Suppressor macrophage treated with lipopolysaccharide for 4 hours (primary cell): ENCODE data around the gene SIRT7.

Source experiments
- DNase-seq: peaks from one replicate; pipeline ENCODE4 v3.0.0-alpha.2; 2020

The SIRT7 gene, protein sequence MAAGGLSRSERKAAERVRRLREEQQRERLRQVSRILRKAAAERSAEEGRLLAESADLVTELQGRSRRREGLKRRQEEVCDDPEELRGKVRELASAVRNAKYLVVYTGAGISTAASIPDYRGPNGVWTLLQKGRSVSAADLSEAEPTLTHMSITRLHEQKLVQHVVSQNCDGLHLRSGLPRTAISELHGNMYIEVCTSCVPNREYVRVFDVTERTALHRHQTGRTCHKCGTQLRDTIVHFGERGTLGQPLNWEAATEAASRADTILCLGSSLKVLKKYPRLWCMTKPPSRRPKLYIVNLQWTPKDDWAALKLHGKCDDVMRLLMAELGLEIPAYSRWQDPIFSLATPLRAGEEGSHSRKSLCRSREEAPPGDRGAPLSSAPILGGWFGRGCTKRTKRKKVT

DNA sequence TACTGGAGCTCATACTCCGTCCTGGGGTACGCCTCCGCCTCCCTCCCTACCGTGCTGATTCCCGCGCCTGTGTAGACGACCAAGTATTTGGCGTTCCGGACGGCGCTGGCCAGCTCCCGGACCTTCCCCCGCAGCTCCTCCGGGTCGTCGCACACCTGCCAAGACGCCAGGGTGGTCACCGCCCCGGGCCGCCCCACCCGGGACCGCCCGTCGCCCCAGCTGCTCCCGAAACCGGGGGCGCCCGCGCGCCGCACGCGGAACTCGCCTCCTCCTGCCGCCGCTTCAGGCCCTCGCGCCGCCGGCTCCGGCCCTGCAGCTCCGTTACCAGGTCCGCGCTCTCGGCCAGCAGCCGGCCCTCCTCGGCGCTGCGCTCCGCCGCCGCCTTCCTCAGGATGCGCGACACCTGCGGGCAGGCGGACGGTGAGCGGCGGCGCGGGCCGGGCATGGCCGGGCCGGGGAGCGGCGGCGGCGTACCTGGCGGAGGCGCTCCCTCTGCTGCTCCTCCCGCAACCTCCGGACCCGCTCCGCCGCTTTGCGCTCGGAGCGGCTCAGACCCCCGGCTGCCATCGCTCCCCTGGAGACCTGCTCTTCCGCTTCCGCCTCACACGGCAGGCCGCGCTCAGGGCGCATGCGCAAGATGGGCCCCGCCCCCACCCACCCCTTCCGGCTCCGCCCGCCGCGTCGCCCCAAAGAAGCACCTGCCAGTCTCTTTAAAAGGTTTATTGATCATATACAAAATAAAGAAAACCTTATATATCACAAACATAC is at the start of gene SIRT7:
Gene SIRT7, minus strand, starts transcription at position 612 of the 768 bp plus-strand sequence. Its CDS starts 45 bp downstream, at position 567.
- peak; percentile 92 for DNase-seq

DNA sequence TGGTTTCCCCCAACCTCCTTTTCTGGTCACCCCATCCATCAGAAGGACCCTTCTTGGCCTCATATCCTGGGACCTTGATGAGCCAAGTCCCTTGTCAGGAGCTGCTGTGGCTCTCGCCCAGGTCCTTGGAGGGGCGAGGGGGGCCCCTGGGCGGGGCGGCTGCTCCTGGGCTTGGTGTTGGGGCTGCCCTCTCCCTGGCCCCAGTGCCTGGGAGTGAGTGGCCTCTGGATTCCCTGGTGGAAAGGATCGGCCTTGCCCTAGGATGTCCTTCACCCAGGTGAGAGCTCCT is 49.2 kb upstream of the SIRT7 start:
- no peak for DNase-seq

DNA sequence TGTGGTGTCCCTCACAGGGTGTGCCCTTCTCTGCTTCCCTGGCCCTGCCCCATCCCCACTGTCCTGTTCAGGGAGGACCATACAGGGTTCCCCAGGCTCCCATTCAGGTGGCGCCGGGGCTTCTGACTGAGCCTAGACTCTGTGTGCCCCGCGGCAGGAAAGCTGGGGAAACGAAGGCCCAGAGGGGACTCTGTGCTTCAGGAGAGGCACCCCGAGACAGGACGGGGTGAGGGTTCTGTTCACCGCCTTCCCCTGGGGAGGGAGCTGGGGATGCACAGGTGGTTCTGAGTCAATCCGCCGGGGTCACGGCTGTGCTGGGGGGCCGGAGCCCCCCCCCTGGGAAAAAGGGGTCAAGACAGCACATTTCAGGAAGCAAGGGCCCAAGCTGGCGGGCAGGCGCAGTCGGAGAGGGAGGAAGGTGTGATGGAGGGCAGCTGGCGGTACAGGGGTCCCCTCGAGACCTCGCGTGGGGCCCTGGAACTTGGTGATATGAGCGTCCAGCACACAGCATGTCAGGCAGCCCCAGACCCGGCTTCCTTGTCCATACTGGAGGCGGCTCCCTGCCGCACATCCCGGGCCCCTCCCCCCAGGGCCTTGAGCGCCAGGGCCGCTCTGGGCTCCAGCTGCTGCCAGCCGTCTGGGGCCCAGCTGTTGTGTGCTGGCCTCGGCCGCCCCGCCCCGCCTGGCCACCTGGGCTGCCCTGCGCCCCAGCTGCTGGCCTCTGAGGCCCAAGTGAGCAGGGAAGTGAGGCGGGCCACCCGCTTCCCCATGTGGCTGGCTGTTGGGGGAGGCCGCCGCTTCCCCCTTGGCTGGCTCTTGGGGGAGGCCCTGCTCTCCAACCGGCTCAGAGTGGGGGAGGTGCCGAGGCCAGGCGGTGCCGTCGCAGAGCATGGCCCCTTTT is 48.6 kb upstream of the SIRT7 start:
- no peak for DNase-seq

DNA sequence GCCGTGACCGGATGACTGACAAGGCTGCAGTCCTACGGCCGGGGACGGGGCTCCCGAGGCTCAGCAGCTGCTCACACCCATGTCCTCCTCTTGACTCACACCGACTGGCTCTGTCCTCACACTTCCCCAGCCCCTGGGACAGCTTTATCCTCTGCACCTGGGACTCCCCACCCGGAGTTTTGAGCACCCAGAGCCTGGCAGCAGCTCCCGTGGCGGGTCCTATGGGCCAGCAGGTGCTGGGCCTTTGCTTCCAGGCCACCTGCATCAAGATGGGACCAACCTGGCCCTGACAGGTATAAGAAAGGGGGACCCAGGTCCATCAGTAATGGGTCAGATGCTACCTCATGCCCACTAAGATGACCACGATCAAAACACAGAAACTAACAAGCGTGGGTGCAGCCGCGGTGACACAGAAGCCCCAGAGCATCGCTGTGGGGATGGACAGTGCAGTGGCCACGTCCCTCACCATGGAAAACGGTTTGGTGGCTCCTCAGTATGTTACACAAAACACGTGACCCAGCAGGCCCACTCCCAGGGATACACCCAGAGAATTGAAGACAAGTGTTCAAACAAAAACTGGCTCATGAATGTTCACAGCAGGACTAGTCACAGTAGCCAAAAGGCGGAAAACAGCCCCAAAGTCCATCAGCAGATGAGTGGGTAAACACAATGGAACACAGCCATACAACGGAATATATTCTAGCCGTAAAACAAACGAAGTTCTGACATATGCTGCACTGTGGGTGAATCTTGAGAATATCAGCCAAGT is 46.3 kb upstream of the SIRT7 start:
- no peak for DNase-seq

DNA sequence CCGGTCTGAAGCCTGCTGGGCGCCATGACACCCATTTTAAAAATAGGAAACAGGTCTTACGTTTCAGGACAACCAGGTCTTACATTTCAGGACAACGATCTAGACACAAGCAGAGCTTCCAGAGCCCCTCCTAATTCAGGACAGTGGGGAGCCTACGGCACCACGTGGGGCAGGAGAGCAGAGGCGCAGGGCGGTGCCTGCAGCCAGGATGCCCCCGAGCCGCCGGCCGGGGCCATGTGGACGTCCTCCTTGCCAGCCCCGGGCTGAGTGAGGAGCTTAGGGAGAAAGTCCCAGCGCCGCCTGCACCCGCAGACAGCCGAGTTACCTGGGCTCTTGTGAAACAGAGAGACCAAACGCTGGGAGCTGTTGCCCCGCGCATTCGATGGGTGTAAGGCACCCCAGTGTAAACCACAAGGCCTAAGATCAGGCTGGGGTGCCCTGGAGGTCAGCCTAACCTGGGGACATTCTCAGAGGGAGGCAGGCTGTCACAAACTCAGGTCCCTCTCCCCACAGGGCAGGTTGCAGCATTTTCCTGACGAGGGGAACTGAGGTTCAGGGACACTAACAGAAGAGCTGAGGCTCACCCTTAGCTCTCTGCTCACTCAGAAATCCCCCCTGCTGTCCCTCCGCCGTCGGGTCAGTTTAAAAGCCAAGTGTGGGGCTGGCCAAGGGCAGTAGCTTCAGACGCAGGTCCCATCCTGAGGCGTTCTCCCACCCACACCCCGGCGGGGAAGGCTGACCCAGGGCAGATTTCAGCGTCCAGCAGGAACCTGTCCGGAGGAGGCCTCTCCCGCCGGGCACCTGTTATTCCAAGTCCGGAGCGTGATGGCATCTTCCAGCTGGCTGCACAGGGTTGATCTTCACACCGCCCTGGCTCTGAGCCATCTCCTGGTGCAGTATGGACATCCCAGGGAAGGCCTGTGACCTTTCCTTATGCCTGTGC is 44.8 kb upstream of the SIRT7 start:
- no peak for DNase-seq

DNA sequence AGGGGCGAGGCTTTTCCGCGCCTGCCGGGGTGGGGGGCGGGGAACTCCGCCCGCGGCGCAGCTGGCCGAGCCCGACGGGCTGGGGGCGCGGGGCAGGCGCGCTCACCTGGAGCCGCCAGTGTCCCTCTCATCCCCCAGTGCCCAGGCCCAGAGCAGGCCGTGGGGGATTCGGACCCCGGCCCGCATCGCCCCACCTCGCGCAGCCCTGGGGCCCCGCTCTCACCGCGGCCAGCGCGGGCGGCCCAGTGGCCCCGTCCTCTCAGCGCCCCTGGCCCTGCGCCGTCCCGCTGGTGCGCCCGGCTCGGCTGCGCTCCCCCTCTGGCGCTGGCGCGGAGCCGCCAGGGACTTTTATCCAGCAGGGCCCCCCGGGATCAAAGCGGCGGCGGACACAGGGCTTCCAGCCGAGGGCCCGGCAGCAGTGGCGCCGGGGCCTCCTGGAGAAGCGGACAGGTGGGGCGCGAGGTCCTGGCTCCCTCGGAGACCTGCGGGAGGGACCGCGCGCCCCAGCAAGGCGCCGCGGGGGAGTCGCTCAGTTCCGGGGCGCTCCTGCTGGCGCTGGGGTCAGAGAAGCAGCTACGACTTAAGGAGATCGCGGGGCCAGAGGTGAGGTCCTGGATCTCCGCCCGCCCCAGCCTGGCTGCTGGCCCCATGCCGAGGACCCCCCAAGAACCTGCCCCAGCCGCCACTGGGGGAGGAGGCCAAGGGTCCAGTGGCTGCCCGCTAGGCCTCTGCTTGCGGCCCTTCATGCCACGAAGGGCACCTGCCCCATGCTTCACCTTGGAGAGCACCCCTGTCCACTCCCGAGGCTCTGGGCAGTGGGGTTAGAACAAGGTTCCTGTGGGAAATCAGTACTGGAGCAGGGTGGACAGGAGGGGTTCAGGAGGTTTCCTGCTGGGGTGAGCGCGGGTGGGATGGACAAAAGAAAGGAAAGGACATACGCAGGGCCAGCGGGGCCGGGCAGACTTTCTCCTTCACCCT is 43.8 kb upstream of the SIRT7 start:
- no peak for DNase-seq

DNA sequence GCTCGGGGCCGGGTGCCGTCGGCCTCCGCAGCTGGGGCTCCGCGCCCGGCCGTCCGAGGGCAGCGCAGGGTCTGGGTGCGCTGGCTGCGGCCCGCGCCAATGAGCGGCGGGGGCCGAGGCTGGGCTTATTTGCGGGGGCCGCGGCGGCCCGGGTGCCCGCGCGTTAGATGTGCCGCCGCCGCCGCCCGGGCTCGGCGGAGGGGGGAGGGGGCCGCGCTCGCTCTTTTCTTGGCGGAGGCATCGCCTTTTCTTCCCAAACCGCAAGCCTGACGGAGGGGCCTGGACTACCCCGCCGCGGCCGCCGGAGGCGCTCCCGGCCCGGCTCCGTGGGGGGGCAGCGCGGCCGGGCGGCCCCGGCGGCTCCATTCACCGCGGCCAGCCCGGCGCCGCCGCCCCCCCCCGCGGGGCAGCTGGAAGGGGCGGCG is 43.1 kb upstream of the SIRT7 start, which contains the start of gene NOTUM:
Gene NOTUM, minus strand, starts transcription at position 101 of the 425 bp plus-strand sequence. CDS start 278 bp downstream, outside the sequence.
- DNase-seq = peak; percentile 27

DNA sequence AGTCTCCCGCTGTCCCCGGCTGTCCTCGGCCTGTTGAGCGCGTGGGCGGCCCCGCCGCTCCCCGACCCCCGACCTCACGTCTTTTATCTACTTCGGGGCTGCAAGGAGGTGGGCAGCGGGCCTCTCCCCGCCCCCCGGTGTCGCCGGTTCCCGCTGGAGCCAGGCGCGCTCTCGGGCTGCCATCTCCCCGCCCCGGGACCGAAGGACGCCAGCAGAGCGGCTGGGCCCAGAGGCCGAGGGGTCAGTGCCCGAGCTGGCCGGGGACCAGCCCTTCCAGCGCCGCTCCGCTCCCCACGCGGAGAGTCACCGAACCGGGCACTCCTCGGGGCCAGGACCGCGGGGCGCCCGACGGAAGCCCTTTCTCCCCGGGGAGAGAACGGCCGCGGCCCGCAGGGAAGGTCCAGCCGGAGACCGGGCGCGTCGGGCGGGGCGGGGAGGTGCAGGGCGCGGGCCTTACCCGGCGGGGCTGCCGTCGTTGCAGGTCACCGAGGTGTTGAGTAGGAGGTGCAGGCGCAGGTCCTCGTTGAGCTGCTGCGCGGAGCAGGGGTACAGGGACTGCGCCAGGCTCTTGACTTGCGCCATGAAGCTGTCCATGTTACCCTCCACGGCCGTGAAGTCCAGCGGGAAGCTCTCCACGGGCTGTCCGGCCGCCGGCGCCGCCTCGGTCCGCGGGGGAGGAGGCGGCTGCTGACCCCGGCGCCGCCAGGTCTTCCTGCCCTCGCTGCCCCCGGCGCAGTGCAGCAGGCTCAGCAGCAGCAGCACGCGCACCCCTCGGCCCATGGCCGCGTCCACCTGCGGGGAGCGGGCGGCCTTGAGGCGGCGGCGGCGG is 42.4 kb upstream of the SIRT7 start:
- DNase-seq = no peak

DNA sequence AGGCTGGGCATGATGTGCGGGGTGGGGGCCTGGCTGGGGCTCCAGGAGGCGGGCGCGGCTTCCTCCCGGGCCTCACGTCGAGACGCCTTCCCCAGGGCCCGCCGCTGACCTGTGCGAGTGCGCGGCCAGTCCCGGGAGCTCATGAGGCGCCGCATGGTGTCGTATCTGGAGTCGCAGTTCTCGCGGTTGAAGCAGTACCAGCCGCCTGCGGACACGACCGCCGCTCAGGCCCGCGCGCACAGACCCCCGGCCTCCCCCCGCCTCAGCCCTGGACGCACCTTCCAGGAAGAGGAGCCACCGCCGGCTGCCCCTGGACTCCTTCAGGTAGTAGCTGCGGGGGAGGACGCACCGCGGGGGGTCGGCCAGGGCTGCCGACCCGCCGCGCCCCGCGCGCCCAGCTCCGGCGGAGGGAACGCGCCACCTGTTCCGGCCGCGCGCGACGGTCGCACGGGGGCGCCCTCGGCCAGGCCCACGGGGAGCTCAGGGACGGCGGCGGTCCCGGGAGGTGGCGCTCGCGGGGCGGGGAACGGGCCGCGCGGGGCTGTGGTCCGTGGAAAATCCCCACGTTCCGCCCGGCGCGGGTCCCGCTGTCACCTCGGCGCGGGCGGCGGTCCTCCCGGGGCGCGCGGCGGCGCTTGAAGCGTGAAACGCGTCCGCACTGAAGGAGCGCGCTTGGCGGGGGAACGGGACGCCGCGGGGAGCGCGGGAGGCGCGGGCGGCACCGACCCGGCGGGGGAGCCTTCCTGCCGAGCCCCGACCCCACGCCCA is 41.6 kb upstream of the SIRT7 start:
- peak; percentile 86 for DNase-seq

DNA sequence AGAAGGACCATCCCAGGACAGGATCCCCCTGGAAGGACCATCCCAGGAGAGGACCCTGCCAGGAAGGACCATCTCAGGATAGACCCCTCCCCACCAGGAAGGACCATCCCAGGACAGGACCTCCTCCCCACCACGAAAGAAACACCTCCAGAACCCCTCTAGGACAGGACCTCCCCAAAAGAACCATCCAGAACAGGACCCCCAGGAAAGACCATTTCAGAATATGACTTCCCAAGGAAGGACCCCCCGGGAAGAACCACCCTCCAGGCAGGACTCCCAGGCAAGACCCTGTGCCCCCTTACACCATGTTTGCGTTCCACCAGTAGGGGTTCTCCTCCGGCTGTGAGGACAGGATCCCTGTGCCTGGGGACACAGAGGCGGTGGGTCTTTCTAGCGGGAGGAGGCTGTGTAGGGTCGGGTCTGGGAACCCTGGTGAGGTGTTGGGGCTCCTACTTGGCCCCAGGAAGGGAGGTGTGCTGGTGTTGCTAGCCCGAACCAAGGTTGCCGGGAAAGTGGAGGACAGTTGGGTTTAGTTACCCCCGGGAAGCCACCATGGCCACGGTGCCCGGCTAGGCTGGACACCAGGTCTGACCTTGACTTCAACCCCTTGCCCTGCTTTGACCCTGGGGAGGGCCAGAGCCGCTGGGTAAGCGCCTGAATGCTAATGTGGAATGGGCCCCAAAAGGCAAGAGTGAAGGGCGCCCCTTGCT is 40.8 kb upstream of the SIRT7 start:
- DNase-seq = no peak

DNA sequence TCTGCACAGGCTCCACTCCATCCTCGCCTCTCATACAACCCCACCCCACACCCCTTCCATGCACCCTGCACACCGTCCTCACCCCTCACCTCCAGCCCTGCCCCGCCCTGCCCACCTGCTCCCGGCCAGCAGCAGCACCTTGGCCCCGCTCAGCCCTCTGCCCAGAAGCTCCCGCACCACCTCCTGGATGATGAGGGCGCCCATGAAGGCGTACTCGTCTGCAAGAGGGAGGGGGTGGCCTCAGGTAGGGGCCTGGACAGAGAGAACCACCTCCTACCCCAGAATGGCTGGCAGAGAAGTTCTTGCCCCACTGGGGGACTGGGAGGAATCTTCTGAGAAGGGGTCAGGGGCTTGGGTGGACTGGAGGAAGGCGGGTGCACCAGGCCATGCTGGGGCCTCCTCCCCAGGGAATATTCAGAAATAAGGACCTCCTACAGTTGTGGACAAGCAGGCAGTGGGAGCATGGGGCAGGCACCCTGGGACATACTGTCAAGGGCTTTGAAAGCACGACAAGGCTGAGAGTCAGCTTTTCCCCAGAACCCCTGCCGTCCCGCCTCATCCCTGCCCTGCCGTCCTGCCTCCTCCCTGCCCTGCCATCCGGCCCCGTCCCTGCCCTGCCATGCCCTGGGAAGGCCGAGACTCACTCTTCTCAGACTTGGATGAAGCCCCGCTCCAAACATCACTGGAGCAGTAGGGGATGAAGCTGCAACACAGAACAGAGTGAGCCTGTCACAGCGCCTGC is 39.9 kb upstream of the SIRT7 start:
- no peak for DNase-seq

DNA sequence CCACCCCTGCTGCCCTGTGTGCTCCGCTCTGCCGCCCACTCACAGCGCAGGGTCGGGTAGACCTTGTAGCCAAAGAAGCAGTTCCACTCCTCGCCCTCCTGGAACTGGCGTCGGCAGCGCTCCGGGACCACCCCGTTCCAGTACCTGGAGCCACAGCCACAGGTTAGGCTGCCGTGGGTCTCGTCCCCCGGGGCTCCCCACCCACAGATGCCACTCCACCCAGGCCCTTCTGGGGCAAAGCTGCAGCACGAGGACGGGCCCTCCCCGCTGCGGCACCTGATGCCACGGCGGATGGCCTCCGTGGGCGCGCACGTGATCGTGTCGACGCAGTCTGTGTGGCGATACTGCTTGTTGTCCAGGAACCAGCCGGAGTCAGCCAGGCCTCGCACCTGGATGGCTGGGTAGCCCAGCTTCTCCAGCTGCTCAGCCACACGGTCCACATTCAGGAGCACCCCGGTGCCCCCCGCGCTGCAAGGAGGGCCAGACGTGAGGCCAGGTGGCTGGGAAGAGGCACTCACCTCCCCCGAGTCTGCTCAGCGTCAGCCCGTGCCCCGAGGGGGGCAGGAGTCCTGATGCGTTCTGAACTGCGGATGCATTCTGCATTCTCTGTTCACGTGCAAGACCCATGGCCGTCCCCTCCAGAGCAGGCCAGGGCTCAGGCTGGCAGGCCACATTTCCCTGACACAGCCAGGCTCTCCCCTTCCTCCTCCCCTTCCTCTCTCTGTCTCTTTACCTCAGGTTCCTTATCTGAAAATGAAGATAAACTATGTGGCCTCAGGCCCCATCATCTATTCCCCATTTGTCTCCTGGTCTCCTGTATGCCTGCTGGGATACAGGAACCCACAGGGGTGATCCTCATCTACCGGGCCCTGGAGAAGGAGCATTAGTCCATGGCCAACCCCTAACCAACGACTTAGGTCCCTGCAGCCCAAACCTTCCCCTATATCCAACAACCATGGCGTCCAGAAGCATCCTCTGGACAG is 38.9 kb upstream of the SIRT7 start:
- DNase-seq = no peak

DNA sequence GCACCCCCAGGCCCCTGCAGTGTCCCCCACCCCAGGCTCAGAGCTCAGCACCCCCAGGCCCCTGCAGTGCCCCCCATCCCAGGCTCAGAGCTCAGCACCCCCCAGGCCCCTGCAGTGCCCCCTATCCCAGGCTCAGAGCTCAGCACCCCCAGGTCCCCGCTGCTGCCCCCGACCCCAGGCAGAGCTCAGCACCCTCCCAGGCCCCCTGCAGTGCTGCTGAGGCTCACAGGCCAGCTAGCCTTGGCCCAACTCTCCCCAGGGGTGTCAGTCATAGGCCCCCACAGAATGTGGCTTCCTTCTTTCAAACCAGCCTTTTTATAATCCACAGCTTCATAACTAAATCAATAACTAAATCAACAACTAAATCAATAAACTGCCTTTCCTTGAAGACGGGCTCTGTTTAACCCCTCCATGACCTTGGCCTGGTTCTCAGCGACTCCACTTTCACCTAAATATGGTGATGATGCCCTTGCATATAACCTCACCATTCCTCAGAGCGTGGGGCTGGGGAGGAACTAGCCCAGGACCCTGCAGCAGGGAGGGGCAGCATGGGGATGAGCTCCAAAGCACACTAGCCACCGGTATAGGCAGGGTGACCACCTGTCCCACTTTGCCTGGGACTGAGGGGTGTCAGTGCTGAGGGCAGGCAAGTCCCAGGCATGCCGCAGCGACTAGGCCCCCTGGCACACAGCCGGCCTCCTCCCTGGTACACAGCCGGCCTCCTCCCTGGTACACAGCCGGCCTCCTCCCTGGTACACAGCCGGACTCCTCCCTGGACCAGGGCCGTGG is 38.0 kb upstream of the SIRT7 start:
- no peak for DNase-seq

DNA sequence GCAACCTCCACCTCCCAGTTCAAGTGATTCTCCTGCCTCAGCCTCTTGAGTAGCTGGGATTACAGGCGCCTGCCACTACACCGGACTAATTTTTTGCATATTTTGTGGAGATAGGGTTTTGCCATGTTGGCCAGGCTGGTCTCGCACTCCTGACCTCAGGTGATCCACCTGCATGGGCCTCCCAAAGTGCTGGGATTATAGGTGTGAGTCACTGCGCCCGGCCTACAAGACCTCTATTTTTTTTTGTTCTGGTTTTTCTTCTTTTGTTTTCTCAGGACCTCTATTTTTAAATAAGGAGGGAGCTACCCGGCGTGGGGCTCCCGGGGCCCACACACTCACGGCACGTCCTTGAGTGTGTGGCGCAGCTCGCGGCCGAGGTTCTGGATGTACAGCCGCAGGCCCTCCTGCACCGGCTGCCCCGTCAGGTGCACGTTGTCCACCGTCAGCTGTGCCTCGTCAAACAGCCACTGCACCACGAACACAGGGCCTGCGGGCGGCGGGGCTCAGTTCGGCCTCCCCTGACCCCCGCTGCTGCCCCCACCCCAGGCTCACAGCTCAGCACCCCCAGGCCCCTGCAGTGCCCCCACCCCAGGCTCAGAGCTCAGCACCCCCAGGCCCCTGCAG is 37.2 kb upstream of the SIRT7 start:
- DNase-seq = no peak
